Measurements from ENCODE around the gene HOXA9. TPM values are rescaled to one million over a fixed set of nuclear protein-coding genes. Genes with fewer than 3 reads are reported as not detected.

The HOXA9 gene
- total RNA-seq, 4 donors from 2014 or later: 25.7 to 71.2 (median 46.1) TPM

GRCh38 chr7:27143023-27143949 is 22.1 kb downstream of the HOXA9 start, which contains the start of gene HOXA5:
Gene HOXA5 (minus strand): TSS chr7:27143681. CDS start chr7:27143607, 74 bp downstream.
- peak; percentile 56 to 82 for TF ChIP-seq POLR2A (IDR thresholded peaks at IDR 0.05)
- TF ChIP-seq, protein P1, sequence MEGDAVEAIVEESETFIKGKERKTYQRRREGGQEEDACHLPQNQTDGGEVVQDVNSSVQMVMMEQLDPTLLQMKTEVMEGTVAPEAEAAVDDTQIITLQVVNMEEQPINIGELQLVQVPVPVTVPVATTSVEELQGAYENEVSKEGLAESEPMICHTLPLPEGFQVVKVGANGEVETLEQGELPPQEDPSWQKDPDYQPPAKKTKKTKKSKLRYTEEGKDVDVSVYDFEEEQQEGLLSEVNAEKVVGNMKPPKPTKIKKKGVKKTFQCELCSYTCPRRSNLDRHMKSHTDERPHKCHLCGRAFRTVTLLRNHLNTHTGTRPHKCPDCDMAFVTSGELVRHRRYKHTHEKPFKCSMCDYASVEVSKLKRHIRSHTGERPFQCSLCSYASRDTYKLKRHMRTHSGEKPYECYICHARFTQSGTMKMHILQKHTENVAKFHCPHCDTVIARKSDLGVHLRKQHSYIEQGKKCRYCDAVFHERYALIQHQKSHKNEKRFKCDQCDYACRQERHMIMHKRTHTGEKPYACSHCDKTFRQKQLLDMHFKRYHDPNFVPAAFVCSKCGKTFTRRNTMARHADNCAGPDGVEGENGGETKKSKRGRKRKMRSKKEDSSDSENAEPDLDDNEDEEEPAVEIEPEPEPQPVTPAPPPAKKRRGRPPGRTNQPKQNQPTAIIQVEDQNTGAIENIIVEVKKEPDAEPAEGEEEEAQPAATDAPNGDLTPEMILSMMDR (IDR thresholded peaks at IDR 0.05): peak; percentile 11 to 91 (median 73)
- H3K27me3 ChIP-seq: no peaks in the 10 kb centered on the region
- H3K4me1 ChIP-seq: peaks cover 0 to 36% (median 5%) of the 10 kb centered on the region in 4 donors
- peak within 1 kb of the TSS; percentile 73 to 96 (median 84) for H3K27ac ChIP-seq
- DNase-seq: peak; percentile 27 to 88 (median 84)
- no peaks in the 10 kb centered on the region for H3K9me3 ChIP-seq
- H3K4me3 ChIP-seq: peak within 1 kb of the TSS; percentile 40 to 75 (median 60)
- H3K36me3 ChIP-seq: peaks cover 0 to 9% (median 0%) of the 10 kb centered on the region in 3 donors

DNA sequence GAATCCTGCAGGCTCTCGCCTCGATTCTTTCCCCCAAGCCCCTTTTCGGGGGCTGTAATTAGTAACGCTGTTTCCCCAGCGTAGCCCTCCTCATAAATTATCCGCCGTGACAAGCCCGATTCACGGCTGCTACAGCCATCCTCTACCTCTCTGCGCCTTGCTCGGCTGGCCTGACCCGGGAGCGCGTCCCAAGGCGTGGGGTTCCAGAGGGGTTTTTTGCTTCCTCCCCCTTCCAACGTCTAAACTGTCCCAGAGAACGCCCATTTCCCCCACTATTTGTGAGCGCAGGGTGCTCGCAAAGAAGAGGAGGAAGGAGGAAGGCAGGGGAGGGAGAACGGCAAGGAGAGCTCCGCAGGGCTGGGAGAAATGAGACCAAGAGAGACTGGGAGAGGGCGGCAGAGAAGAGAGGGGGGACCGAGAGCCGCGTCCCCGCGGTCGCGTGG is 22.7 kb downstream of the HOXA9 start:
- DNase-seq: peak in 2 of 3 donors; percentile 12 to 66
- Histone ChIP-seq H3K36me3 (peaks cover 0 to 9% (median 0%) of the 10 kb centered on the region in 3 donors), H3K4me3 (peak overlapping the region; percentile 40 to 75 (median 60)), H3K27ac (peak overlapping the region; percentile 73 to 96 (median 84)), H3K9me3 (no peaks in the 10 kb centered on the region), H3K27me3 (no peaks in the 10 kb centered on the region), H3K4me1 (peaks cover 0 to 37% (median 1%) of the 10 kb centered on the region in 4 donors)
- no peak for TF ChIP-seq POLR2A (IDR thresholded peaks at IDR 0.05)
- TF ChIP-seq, protein P1 (IDR thresholded peaks at IDR 0.05): no peak

DNA sequence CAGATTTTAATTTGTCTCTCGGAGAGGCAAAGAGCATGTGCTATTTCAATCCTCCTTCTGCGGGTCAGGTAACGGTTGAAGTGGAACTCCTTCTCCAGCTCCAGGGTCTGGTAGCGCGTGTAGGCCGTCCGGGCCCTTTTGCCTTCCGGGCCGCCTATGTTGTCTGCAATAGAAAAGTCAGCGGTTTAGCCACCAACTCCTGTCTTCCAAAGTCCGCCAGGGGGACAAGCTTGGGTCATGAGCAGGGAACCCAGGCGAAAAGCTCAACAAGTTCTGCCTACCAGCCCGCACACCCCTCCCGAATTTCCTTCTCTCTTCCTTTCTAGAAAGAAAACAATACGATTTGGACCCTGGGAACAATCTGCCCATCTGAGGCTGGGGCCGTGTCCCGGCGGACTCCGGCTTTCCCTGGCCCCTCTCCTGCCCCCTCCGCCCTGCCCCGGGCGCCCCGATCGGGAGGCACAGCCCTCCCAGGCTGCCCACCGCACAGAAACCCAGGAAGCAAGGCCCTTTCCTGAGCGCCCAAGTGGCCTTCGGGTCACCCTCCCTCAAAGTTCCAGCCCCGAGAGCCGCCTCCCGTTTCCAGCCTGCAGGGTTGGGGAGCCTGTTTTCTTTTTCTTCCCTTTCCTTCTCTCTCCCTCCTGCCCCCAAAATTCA is 23.3 kb downstream of the HOXA9 start:
- DNase-seq: peak; percentile 8 to 59 (median 54)
- Histone ChIP-seq H3K27ac (peak overlapping the region; percentile 73 to 96 (median 84)), H3K36me3 (peaks cover 0 to 9% (median 0%) of the 10 kb centered on the region in 3 donors), H3K27me3 (no peaks in the 10 kb centered on the region), H3K9me3 (no peaks in the 10 kb centered on the region), H3K4me3 (peak overlapping the region; percentile 40 to 75 (median 60)), H3K4me1 (peaks cover 0 to 40% (median 0%) of the 10 kb centered on the region in 4 donors)
- TF ChIP-seq, protein P1 (IDR thresholded peaks at IDR 0.05): peak in 3 of 6 experiments; percentile 11 to 17 (median 15)
- TF ChIP-seq POLR2A (IDR thresholded peaks at IDR 0.05): no peak

GRCh38 chr7:27141137-27141922 is 24.0 kb downstream of the HOXA9 start:
- H3K4me1 ChIP-seq: peaks cover 0 to 38% (median 2%) of the 10 kb centered on the region in 4 donors
- H3K36me3 ChIP-seq: peaks cover 0 to 9% (median 0%) of the 10 kb centered on the region in 3 donors
- peak overlapping the region; percentile 73 to 96 (median 84) for H3K27ac ChIP-seq
- no peaks in the 10 kb centered on the region for H3K9me3 ChIP-seq
- no peak for TF ChIP-seq POLR2A (IDR thresholded peaks at IDR 0.05)
- TF ChIP-seq, protein P1 (IDR thresholded peaks at IDR 0.05): no peak
- DNase-seq: peak in 1 of 3 donors; percentile 11
- H3K27me3 ChIP-seq: no peaks in the 10 kb centered on the region
- H3K4me3 ChIP-seq: peak overlapping the region in 3 of 4 donors; percentile 50 to 75 (median 70)

All from Peyer's patch (tissue), 4 donors.